ENCODE measurements around the gene STXBP6.
A peak's percentile ranks its signal among the peaks of the same experiment; 100 is the strongest.

The STXBP6 gene

DNA sequence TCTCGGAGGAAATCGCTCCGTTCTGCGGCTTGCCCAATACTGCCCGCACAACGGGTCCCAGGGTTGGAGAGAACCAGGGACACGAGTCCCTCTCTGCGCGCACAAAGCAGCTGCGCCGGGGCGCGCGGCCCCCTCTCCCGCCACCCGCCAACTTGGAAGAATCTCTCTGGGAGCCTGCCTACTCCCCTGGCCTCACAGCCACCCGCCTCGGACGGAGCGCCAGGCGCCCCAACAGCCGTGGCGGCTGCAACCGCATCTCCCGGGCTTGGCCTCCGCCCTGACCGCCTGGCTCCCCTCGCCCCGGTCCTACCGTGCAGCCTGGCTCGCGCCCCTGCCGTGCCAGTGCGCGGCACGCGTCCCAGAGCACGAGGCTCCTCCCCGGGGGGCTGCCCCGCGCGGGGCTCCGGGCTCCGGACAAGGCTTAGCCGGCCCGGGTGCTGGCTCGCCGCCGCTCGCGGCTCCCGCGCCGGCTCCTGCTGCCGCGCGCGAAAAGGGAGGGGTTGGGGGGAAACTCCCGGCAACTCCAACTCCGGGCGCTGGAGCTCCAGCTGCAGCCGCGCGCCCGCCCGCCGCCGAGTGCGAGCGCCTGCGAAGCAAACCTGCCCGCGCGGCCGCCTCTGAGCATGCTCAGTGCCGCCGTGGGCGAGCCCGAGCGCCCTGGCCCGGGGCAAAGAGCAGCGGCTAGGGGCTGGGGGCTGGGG, at the start of gene STXBP6:
Gene STXBP6 (minus strand): TSS at position 580 of the 701 bp plus-strand sequence. CDS start 75,329 bp downstream, outside the sequence.
- peak; percentile 73 for DNase-seq

DNA sequence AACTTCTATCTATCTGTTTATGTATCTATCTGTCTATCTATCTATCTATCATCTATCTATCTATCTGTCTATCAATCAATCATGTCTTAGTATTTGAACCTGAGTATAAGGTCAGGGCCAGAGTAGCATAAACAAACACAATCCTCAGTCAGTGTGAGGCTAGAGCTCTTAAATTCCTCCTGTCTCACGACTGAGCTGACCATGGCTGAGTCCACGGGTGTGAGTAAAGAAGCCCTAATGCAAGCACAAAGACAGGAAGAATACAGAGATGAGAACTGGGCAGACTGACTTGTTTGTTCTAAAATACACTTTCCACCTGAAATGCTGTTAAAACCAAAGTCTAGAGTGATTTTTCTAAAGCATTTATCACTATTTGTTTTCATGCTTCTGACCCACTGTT, 47.2 kb upstream of the STXBP6 start:
- DNase-seq: no peak

DNA sequence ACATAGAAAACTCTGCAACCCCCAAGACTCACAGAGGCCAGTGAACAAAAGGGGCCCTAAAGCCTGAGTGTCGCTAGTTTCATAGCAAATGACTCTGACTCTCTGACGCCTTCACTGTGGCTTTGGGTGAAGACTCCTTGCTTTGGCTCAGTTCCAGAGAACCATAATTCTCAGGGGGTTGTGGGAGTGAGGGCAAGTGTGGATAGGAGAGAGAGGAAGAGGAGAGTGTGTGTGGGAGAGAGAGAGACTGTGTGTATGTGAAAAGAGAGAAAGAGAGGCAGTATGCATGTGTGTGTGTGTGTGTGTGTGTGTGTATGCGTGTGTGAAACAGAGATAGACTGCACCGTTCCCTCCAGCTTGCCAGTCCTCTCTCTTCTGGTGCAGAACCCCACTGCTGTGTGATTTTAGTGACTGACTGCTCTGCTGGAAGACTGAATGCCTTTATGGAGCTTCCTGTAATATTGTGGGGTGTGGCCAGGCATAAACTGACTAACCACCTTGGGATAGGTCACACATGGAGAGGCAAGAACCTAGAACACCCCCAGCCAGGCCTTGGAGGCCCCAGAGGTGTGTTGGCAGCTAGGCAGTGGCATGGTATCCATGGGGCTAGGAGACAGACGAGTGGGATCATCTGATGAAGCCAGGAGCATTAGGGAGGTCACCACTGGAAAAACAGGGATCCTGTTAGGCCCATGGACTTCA, 45.9 kb upstream of the STXBP6 start:
- peak; percentile 24 for DNase-seq

GRCh38 chr14:25094171-25094907, 44.4 kb upstream of the STXBP6 start:
- DNase-seq: peak; percentile 21

GRCh38 chr14:25092258-25092740, 42.4 kb upstream of the STXBP6 start:
- no peak for DNase-seq

GRCh38 chr14:25090716-25091454, 40.9 kb upstream of the STXBP6 start:
- DNase-seq: peak; percentile 77

- no peak for DNase-seq
Observed at GRCh38 chr14:25090256-25090655, 40.3 kb upstream of the STXBP6 start.

DNA sequence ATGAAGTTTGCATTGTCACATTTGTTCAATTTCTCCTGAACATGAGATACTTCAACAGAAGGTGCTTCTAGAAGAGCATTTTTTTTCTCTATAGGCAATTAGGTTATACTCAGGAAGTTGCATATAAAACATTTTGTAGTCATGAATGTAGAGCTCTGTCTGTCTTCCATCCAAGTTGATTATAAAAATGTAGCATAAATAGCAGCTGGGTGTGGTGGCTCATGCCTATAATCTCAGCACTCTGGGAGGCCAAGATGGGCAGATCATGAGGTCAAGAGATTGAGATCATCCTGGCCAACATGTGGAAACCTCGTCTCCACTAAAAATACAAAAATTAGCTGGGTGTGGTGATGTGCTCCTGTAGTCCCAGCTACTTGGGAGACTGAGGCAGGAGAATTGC, 39.5 kb upstream of the STXBP6 start:
- DNase-seq: no peak

- DNase-seq: no peak
Observed at GRCh38 chr14:25086821-25087396, 37.0 kb upstream of the STXBP6 start.

DNA sequence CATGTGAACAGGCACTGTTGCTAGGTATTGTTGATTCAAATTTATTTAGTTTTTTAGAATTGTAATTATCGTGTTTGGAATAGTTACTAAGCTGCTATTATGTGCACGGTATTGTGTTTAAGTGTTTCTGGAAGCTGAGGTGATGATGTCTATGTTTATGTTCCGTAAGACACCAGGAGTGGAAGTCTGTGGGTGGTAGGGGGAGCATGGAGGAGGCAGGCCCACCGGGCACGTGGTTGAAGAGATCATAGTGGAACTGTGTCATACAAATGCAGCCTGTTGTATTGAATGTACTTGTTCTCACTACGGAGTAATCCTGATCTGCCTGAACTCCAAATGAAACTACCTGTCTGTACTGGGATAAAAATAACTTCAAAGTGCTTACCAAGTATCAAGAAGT, 36.1 kb upstream of the STXBP6 start:
- DNase-seq: no peak

DNA sequence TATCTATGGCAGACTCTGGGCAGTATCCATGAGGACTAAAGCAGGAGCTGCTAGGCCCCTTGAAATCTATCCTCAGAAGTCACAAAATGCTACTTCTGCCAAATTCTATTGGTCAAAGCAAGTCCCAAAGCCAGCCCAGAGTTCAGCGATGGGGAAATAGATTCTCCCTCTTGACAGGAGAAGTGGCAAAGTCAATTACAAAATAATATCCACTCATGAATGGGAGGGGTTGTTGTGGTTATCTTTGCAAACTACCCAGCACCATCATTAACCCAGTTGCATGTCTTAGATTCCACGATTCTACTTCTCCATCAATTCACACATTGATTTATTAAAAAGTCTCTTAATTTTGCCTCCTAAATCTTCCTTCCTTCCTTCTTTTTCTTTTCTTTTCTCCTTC, 30.7 kb upstream of the STXBP6 start:
- no peak for DNase-seq

DNA sequence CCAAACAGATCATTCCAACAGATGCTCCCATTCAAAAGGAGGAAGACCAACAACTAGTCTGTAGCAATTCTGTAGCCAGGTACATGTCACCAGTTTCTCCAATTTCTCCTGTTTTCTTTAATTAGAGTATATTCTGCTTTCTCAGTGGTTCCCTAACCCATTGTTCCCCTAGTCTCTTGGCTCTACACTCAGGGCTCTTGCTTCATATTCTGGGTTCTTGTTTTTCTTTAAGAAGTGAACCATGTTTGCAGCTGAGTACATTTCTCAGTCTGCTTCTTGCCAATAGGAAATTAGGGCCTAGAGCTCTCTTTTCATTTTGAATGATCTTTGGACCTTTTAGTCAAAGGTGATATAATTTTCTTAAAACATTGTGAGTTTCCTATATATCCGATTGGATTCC, 29.4 kb upstream of the STXBP6 start:
- no peak for DNase-seq

DNA sequence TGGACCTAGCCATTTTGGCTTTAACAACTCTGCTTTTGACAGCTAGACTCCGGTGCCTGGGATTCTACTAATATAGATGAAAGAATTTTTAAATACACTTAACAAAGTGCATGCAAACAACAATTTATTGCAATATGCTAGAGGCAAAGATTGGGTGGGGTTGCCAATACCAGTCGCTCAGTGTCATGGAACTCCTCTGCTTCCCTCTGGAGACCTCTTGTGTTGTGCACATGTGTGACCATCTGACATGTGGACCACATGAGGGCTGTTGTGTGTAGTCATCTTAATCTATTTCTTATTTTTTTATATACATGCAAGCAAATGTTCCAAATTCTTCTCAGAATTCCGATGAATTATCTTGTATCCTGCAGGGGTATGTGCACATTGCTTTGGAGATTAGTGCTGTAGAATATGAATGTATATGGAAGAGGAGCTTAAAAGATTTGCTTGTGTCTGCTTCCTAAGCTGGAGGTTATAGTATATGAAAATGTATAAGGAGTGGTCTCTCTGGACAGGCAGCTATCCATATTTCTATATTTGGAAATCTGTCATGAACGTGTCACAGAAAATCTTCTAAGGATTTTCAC, 24.2 kb upstream of the STXBP6 start:
- no peak for DNase-seq

GRCh38 chr14:25069879-25070278, 19.9 kb upstream of the STXBP6 start:
- no peak for DNase-seq

DNA sequence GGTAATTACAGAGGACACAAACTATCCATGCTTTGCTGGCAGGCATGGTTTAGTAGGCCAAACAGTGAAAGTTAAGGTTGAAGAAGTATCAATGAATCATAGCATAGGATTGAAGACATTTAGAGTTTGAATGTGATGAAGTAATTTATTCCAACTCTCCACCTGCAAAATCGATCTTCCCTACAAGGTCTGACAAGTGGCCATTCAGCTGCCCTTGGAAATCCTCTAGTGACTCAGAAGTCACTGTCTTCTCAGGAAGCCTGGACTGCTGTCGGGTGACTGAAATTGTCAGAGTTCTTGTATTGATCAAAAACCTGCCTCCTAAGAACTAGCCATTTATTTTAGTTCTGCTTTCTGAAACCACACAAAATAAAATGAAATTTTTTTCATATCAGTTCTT, 17.7 kb upstream of the STXBP6 start:
- DNase-seq: no peak

GRCh38 chr14:25062022-25062321, 12.0 kb upstream of the STXBP6 start:
- no peak for DNase-seq

- DNase-seq: peak; percentile 28
Observed at GRCh38 chr14:25056688-25057078, 6.7 kb upstream of the STXBP6 start.

DNA sequence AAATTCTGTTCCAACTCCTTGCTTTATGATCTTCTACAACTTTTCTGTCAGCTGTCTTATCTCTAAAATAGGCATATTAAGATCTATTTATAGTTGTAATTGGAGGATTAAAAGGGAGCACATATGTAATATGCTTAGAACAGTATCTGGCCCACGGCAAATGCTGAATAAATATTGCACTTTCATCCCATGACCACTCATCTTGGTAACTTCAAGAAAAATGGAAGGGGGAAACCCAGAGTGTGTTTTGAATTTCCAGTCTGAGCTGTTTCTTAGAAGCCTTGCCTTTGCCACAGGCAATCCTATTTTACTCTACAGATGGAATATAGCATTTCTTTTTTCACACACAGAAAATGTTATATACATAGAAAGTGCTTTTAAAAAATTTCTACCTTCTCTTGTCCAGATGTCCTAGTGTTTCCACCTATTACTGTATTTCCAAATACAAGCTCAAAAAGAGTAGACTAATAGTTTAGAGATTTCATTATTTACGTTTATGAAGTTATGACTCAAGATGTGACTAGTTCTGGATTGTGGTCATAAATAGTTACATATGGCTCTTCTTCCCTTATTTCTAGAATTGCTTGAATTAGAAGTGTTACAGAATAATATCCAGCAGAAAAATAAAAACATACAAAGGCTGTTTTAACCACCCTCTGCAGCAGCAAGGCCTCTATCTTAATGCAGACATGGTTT, 6.2 kb upstream of the STXBP6 start:
- DNase-seq: peak; percentile 62

GRCh38 chr14:25055005-25055404, 5.1 kb upstream of the STXBP6 start:
- no peak for DNase-seq

DNA sequence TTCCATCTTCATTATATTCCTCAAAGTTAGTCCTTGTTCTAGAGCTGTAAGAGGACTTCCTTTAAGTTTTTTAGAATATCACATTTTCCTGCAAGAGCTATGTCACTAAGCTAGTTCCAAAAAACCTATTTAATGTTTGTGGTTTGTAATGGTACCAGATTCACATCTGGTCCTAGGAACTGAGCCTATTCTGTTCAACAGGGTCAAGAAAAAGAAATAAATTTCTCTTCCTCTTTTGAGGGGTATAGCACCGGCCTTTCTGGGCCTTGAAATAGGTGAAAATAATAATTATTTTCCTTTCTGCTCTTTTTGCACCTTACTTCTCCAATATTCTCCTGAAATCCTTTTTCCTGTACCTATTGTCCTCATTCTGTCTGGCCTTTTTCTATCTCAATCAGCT, 3.6 kb upstream of the STXBP6 start:
- DNase-seq: no peak

GRCh38 chr14:25052921-25053320, 3.0 kb upstream of the STXBP6 start:
- no peak for DNase-seq

DNA sequence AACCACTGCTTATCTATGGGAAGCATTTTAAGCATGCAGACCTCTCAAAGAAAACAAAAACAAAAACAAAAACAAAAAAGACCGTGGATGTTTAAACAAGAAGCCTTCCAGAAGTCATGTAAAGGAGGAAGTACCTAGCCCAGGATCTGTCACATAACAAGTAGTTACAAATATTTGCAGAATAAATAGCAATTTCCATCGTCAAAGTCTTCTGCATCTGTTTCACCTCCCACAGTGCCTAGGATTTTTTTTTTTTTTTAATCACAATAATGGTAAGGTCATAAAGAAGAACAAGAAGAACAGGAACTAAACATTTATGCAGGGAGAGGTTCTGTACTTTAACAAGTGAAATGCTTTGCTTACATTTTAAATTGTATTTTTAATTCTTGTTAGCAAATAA, 2.4 kb upstream of the STXBP6 start:
- DNase-seq: no peak

Measured in fibroblast of skin of right quadriceps (primary cell).